GM18858 (cell line): ENCODE data around the gene TMEM247.
"Not testable (repeated sequence)": the region's sequence is repeated elsewhere in the genome, so short reads cannot be mapped to it uniquely, and the experiment has no call there.

Experiments
- ATAC-seq: cut with Tn5 transposase; IDR thresholded peaks from one replicate; pipeline ENCODE4 v1.9.1; 2021; ENCODE audit not compliant: unreplicated experiment

Gene TMEM247

DNA sequence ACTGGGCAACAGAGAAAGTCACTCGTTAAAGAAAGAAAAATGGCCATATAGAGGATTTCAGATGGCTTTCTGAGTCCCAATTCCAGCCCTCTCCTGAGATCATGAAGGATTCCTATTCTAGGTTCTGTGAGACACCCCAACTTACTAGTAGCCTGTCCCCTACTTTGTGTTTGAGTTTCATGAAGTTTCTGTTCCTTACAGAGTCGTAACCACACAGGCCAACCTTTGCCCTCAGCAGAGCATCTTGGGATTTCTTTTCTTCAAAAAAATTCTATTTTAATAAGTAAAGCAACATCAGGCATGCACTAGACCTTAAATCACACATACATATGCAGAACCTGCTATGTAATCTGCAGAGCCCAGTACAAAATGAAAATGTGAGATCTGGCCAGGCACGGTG lies 30.4 kb downstream of the TMEM247 start:
- ATAC-seq, result no peak

DNA sequence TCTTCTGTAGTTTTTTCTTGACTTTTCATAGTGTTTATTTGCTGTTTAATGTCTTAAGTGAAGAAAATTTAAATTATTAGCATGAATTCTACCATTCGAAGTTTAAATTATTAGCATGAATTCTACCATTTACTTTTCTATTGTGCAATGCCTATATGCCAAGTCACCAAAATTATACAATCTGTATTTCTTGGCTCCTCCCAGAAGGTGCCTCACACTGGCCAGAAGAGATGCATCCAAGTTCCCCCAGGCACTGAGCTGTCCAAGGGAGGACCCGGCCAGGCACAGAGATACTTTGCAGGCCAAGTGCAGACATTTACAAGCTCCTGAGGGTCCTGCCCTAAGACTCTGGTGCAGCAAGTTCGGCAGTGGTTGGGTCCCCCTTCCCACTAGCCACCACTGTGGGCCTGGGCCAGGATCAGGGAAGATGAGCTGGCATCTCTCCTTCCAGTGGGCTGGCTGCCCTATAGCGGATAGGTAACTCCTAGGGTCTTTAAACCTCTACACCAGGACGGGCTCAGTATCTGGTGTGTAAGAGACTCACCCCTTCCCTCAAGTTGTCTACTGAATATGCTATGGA lies 31.3 kb downstream of the TMEM247 start:
- ATAC-seq, result no peak

DNA sequence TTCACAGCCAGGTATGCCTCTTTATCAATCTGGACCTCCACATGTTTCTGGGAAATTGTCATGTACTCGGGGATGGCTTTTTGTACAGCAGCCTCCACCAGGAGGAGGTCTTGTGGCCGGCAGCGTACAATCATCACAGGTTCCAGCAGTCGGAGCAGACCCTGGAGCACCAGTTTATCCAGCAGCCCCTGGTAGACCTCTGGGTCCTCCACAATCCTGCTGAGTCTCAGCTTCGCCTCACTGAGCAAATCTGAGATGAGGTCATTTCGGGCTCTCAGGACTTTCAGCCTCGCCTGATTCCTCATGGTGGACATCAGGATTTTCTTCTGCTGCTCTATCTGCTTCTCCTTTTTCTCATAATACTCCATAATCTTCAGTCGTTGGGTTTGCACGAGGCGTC lies 32.8 kb downstream of the TMEM247 start:
- ATAC-seq, result no peak

DNA sequence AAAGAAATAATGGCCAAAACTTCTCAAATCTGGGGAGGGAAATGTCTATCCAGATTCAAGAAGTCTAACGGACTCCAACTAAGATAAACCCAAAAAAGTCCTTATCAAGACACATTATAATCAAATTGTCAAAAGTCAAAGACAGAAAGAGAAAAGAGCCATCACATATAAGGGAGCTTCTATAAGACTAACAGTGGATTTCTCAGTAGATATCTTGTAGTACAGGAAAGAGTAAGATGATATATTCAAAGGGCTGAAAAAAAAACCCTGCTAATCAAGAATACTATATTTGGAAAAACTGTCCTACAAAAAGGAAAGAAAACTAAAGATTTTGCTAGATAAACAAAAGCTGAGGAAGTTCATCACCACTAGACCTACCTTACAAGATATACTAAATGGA lies 35.4 kb downstream of the TMEM247 start:
- ATAC-seq, result no peak

DNA sequence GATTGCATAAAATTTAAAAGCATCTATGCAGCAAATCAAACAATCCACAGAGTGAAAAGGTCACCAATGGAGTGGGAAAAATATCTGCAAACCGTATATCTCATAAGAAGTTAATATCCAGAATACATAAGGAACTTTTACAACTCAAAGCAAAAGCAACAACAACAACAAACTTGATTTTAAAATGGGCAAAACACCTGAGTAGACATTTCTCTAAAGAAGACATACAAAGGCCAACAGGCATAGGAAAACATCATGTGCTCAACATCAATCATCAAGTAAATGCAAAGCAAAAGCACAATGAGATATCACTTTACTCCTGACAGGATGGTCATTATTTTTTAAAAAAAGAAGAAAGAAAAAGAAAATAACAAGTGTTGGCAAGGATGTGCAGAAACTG lies 38.1 kb downstream of the TMEM247 start:
- ATAC-seq, result no peak

DNA sequence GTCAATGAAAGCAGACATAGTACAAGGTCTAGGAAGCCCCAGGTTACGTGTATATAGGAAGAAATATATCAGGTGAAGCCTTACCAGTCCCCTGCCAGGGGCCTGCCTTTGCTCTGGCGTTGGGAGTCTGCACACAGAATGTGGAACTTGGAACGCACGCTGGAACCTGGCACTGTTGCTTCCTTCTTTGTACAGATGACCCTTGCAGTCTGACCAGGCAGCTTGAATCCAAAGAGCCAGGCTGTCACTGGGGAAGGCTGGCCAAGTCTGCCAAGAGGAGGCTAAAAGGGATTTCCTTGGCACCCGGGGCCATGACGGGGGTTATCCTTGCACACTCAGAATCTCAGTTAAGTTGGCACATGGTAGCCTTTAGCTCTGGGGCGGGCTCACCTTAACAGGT lies 39.5 kb downstream of the TMEM247 start:
- ATAC-seq, result no peak

DNA sequence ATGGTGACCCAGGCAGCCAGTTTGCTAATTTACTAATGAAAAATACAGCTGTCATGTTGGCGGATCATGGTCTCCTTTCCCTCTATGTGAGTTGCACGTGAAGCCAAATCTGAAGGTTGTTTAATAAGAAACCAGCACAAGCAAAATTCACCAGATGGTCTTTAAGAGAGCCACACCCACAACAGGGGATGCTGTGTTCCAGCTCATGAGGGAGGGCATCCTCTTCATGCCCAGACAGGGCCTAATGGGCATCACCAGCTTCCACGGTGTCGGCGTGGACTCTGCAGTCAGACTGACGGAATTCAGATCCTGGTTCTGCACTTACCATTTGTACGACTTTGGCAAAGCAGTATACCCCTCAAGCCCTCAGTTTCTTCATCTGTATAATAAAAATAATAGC lies 39.9 kb downstream of the TMEM247 start:
- no peak for ATAC-seq

DNA sequence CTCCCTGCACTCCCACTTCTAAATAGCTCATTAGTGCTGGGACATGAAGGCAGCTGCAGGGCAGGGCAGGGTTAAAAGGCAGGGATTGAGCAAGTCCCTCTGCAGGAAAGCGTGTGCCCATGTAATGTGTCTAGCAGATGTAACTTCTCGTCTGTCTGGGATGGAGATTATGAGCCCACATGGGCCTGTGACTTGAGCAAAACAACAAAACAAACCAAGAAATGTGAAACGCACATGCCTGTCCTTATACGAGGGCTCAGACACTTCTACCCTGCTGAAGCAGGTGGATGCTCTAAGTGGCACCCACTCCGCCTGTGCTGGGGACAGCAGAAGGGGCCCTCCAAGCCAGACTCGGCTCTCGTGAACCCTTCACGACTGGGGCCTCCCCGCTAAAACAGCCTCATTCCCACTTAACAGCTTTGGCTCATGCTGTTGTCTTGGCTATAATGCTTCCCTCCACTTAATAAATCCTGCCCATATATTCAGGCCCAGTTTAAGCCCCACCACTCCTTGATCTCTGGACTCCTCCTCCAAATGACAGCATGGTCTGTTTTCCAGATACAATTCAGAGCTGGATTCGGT lies 40.9 kb downstream of the TMEM247 start:
- ATAC-seq, result no peak

DNA sequence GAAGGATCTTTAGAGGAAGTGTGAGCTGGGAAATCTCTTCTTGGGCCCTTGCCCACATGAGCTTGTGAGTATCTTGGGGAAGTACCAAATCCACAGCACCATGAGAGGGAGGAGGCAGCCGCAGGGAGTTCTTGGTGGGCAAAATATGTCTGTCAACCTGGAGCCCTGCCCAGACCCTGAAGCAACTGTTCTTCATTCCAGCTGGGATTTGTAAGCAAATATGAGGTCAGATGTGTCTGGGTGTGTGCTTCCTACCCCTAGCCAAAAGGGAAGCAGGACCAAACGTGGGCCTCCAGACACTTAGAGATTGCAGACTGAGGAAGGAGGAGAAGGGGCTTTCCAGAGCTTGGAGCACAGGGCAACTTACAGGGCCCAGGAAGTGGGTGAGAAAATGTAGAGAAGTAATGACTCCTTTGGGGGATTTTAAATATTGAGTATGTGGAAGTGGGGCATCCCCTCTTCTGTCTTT lies 41.9 kb downstream of the TMEM247 start:
- ATAC-seq, result no peak

DNA sequence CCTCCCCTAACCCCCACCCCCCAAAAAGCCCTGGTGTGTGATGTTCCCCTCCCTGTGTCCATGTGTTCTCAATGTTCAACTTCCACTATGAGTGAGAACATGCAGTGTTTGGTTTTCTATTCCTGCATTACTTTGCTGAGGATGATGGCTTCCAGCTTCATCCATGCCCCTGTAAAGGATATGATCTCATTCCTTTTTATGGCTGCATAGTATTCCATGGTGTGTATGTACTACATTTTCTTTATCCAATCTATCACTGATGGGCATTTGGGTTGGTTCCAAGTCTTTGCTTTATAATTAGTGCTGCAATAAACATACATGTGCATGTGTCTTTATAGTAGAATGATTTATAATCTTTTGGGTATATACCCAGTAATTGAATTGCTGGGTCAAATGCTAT lies 43.0 kb downstream of the TMEM247 start:
- ATAC-seq, result not testable (repeated sequence)

DNA sequence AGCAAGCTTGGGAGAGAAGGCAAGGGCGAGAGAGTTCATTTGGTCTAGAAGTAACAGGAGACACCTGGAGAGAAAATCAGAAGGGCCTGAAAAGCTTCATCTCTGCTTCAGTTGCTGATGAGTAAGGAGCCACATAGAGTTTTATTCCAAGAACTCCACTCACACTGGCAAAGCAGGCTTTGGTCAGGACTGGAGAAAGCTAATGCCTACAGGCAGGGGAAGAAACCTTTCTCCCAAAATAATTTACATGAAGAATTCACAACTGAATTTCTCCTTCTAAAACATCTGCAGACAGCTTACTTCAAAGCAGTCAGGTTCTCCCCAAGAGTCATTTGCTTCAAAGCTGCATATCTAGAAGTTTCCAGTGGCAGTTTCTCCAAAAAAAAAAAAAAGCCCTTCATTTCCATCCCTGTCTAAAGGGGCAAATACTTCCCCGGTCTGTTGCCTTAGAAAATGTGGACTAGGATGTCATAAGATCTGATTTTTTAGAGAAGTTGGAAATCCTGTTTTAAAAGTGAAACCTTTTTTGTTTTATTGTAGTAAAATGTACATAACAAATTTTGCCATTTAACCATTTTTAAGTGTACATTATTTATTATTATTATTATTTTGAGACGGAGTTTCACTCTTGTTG lies 46.3 kb downstream of the TMEM247 start:
- ATAC-seq, result no peak

DNA sequence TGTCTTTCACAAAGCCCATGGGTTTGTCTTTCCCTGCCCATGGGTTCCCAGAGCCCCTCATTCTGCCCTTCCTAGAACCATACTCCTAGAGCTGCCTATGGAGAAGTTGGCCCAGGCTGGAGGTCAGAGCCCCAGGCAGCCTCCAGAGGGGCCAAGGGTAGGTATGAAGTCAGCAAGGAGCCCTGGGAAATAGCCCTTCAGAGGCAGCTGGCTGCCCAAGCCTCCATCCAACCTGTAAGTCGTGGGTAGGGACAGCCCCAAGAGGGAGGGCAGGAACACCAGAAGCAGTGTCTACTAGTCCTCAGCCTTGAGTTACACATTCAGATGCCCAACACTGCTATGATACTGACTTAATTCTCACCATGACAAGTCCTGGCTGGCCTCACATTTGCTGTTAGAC lies 49.5 kb downstream of the TMEM247 start:
- no peak for ATAC-seq

DNA sequence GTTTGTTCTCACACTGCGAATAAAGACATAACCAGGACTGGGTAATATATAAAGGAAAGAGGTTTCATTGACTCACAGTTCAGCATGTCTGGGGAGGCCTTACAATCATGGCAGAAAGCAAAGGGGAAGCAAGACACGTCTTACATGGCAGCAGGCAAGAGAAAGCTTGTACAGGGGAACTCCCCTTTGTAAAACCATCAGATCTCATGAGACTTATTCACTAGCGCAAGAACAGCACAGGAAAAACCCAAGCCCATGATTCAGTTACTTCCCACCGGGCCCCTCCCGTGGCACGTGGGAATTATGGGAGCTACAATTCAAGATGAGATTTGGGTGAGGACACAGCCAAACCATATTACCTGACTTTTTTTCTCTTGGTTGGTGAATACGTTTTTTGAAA lies 51.3 kb downstream of the TMEM247 start:
- no peak for ATAC-seq

DNA sequence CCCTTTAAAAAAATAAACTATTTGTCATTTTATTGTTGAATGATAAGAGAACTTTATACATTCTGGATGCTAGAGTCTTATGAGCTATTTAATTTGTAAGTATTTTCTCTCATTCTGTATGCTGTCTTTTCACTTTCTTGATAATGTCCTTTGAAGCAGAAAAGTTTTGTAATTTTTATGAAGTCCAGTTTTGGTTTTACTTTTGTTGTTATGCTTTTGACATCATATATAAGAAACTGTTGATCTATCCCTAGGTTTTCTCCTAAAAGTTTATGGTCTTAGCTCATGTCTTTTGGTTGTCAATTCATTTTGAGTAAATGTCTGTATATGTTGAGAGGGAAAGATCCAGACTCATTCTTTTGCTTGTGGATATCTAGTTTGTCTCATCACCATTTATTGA lies 52.5 kb downstream of the TMEM247 start:
- no peak for ATAC-seq
